GM21367 (cell line): ENCODE data around the gene OR5K3.

Experiments
- ATAC-seq: cut with Tn5 transposase; IDR thresholded peaks from one replicate; pipeline ENCODE4 v1.9.1; 2021; ENCODE audit not compliant: unreplicated experiment

The OR5K3 gene

GRCh38 chr3:98432575-98432974 is 42.1 kb downstream of the OR5K3 start:
- ATAC-seq, result no peak

- no peak for ATAC-seq
These were observed 43.3 kb downstream of the OR5K3 start for GRCh38 chr3:98433764-98434163.

GRCh38 chr3:98434412-98434811 is 43.9 kb downstream of the OR5K3 start:
- ATAC-seq, result no peak

- no peak for ATAC-seq
These were observed 49.8 kb downstream of the OR5K3 start for GRCh38 chr3:98440283-98440682.
